DMS153 treated with DMSO at 0.1 percent for 48 hours (cell line): ENCODE measurements around the gene CCDC92B.
"Not testable (repeated sequence)": the region's sequence is repeated elsewhere in the genome, so short reads cannot be mapped to it uniquely, and the experiment has no call there.

Experiments used
- DNase-seq: peaks from one replicate; lab custom pipeline; 2025; ENCODE audit not compliant: unreplicated experiment; lab: John Stamatoyannopoulos, UW

CCDC92B gene

GRCh38 chr17:2691069-2691871 is 58.2 kb downstream of the CCDC92B start:
- no peak for DNase-seq

GRCh38 chr17:2690165-2691068 is 59.0 kb downstream of the CCDC92B start:
- DNase-seq, result no peak

- no peak for DNase-seq
Measured at GRCh38 chr17:2689411-2690164, 59.9 kb downstream of the CCDC92B start.

GRCh38 chr17:2688351-2689342 is 60.8 kb downstream of the CCDC92B start:
- DNase-seq, result no peak

- no peak for DNase-seq
Measured at GRCh38 chr17:2687074-2687418, 62.4 kb downstream of the CCDC92B start.

GRCh38 chr17:2685696-2686095 is 63.8 kb downstream of the CCDC92B start:
- no peak for DNase-seq

GRCh38 chr17:2684549-2684948 is 64.9 kb downstream of the CCDC92B start:
- DNase-seq, result no peak

GRCh38 chr17:2683912-2684311 is 65.5 kb downstream of the CCDC92B start:
- DNase-seq, result no peak

GRCh38 chr17:2682176-2682938 is 67.1 kb downstream of the CCDC92B start:
- no peak for DNase-seq

- no peak for DNase-seq
Measured at GRCh38 chr17:2681650-2682049, 67.8 kb downstream of the CCDC92B start.

GRCh38 chr17:2680961-2681360 is 68.5 kb downstream of the CCDC92B start:
- DNase-seq, result no peak

- DNase-seq, result not testable (repeated sequence)
Measured at GRCh38 chr17:2679247-2679646, 70.2 kb downstream of the CCDC92B start.
